ENCODE results near the gene PBX3. TPM values are rescaled to one million over a fixed set of nuclear protein-coding genes. Genes with fewer than 3 reads are reported as not detected.

PBX3 gene
- total and polyA plus RNA-seq, 9 donors = 52.6 to 199 (median 119) TPM

DNA sequence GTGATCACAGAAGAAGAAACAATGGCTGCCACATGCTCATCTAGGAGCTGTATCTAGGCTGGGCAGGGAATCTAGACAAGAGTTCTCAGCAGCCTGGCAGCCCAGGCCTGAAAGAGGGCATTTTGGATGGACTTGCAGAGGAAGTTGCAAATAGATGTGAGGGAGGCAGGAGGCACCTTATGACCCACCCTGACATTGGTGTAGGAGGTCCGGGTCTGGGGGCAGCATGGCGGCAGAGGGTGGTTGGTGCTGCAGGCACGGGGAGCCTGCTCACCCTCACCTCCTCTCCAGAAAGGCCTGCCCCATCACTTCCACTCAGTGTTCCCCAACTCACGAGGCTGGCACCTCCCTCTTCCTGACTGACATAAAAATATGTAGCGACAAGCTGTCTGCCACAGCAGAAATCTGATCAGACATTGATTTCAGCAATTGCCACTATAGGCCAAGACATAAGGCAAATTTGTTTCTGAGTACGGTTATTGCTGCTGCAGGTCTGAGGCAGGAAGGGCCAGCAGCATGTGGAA lies 217.6 kb downstream of the PBX3 start:
- no peak for TF ChIP-seq POLR2A (IDR thresholded peaks at IDR 0.05)
- TF ChIP-seq, protein P1, sequence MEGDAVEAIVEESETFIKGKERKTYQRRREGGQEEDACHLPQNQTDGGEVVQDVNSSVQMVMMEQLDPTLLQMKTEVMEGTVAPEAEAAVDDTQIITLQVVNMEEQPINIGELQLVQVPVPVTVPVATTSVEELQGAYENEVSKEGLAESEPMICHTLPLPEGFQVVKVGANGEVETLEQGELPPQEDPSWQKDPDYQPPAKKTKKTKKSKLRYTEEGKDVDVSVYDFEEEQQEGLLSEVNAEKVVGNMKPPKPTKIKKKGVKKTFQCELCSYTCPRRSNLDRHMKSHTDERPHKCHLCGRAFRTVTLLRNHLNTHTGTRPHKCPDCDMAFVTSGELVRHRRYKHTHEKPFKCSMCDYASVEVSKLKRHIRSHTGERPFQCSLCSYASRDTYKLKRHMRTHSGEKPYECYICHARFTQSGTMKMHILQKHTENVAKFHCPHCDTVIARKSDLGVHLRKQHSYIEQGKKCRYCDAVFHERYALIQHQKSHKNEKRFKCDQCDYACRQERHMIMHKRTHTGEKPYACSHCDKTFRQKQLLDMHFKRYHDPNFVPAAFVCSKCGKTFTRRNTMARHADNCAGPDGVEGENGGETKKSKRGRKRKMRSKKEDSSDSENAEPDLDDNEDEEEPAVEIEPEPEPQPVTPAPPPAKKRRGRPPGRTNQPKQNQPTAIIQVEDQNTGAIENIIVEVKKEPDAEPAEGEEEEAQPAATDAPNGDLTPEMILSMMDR (IDR thresholded peaks at IDR 0.05) = no peak
- no peak for DNase-seq
- Histone ChIP-seq H3K4me1 (ENCODE audit: insufficient read depth) (no peaks in the 10 kb centered on the region), H3K4me3 (no peak overlapping the region), H3K27me3 (no peaks in the 10 kb centered on the region), H3K36me3 (no peaks in the 10 kb centered on the region), H3K9me3 (no peaks in the 10 kb centered on the region), H3K27ac (no peak overlapping the region)
- intact Hi-C loops (cut with DNase I) = no loop called here
- WGBS, 3 donors = 89 to 91% (median 89%) methylated on average over 6 of the region's 6 CpGs

DNA sequence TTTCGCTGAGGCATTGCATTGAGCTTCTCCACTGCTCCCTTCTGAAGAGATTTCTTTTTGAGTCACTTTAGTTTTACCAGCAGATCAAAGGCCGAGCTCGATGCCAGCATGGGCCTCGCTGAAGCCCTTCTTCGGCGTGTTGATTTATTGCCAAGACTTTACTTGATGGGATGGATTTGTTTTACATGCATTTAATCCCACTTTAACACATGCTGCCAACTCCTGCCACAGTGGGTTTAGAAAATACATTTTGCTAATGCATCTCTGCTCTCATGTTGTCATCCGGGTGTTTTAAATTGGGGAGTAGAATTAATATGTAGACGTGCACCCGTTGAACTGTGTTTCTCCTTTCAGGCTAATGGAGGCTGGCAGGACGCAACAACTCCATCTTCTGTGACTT lies 218.3 kb downstream of the PBX3 start:
- H3K36me3 ChIP-seq = no peaks in the 10 kb centered on the region
- H3K4me1 ChIP-seq (ENCODE audit: insufficient read depth) = no peaks in the 10 kb centered on the region
- DNase-seq = no peak
- WGBS, 3 donors = 82 to 84% (median 83%) methylated on average over 10 of the region's 10 CpGs
- no peak overlapping the region for H3K4me3 ChIP-seq
- TF ChIP-seq EP300 (IDR thresholded peaks at IDR 0.05) = no peak
- TF ChIP-seq POLR2A (IDR thresholded peaks at IDR 0.05) = no peak
- TF ChIP-seq, protein P1 (IDR thresholded peaks at IDR 0.05) = no peak
- H3K9me3 ChIP-seq = no peaks in the 10 kb centered on the region
- no peak overlapping the region for H3K27ac ChIP-seq
- no peaks in the 10 kb centered on the region for H3K27me3 ChIP-seq
- intact Hi-C loops (cut with DNase I) = no loop called here

DNA sequence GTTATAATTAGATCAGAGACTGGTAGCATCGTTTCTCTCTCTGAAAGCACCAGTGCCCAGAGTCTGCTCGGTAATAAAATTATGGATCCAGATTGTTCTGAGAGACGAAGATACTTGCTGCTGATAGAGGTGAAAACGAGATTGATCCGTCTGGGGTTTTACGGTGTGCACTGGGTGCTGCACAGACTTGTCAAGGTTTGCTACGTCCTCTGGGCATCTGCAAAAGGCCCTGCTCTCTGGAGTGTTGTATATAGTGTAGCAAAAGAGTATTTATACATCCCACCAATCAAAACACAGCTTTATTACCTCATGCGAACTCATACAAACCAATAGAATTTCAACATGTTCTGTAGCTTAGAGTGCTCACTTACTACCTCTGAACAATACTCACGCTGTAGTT lies 219.3 kb downstream of the PBX3 start:
- H3K36me3 ChIP-seq = no peaks in the 10 kb centered on the region
- TF ChIP-seq POLR2A (IDR thresholded peaks at IDR 0.05) = no peak
- TF ChIP-seq, protein P1 (IDR thresholded peaks at IDR 0.05) = no peak
- TF ChIP-seq EP300 (IDR thresholded peaks at IDR 0.05) = no peak
- no peak overlapping the region for H3K27ac ChIP-seq
- no peak overlapping the region for H3K4me3 ChIP-seq
- WGBS, 3 donors = 73 to 82% (median 78%) methylated on average over 9 of the region's 9 CpGs
- H3K9me3 ChIP-seq = no peaks in the 10 kb centered on the region
- no peak for DNase-seq
- H3K27me3 ChIP-seq = no peaks in the 10 kb centered on the region
- intact Hi-C loops (cut with DNase I) = no loop called here
- no peaks in the 10 kb centered on the region for H3K4me1 ChIP-seq (ENCODE audit: insufficient read depth)

DNA sequence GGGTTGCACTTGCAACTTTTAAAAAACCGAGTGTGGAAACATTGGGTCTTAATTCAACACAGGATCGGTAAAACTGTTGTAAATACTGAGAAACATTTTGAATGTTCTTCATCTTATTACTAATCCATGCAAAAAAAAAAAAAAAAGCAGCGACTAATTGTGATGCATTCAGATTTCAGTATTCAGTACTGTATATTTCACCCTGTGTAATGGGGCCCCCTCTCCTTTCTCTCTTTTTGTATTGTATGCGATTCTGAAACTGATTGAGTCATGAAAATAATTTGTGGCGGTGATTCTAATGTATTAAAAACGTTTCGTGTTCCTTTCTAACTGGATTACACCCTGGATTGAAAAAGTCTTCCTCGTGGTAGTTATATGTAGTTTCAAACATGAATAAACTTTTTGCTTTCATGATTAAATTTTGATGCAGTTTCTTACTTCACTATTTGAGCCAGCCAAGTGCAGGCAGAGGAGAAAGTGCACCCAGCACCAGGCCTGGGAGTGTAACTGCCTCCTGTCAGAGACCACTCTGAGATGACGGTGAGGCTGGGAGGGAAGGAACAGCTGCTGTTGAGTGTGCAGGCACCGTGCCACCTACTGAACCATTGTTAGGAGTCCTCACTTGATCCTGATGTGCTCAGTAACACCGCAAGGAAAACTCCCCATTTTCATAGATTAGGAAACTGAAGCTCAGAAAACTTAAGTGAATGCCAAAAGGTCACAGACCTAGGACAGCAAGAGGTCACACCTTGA lies 220.0 kb downstream of the PBX3 start:
- Histone ChIP-seq H3K4me3 (no peak overlapping the region), H3K27me3 (no peaks in the 10 kb centered on the region), H3K36me3 (no peaks in the 10 kb centered on the region), H3K9me3 (no peaks in the 10 kb centered on the region), H3K27ac (no peak overlapping the region), H3K4me1 (ENCODE audit: insufficient read depth) (no peaks in the 10 kb centered on the region)
- peak in 1 of 5 donors; percentile 21 for DNase-seq
- 80 to 85% (median 83%) methylated on average over 11 of the region's 11 CpGs for WGBS, 3 donors
- intact Hi-C loops (cut with DNase I) = no loop called here
- TF ChIP-seq, protein P1 (IDR thresholded peaks at IDR 0.05) = no peak
- TF ChIP-seq EP300 (IDR thresholded peaks at IDR 0.05) (no peak), POLR2A (IDR thresholded peaks at IDR 0.05) (no peak)

Data from ovary (tissue), 9 donors.